ENCODE measurements around the gene ABHD17C.

Gene ABHD17C

GRCh38 chr15:80691575-80691974 is 3.5 kb upstream of the ABHD17C start:
- DNase-seq = no peak

DNA sequence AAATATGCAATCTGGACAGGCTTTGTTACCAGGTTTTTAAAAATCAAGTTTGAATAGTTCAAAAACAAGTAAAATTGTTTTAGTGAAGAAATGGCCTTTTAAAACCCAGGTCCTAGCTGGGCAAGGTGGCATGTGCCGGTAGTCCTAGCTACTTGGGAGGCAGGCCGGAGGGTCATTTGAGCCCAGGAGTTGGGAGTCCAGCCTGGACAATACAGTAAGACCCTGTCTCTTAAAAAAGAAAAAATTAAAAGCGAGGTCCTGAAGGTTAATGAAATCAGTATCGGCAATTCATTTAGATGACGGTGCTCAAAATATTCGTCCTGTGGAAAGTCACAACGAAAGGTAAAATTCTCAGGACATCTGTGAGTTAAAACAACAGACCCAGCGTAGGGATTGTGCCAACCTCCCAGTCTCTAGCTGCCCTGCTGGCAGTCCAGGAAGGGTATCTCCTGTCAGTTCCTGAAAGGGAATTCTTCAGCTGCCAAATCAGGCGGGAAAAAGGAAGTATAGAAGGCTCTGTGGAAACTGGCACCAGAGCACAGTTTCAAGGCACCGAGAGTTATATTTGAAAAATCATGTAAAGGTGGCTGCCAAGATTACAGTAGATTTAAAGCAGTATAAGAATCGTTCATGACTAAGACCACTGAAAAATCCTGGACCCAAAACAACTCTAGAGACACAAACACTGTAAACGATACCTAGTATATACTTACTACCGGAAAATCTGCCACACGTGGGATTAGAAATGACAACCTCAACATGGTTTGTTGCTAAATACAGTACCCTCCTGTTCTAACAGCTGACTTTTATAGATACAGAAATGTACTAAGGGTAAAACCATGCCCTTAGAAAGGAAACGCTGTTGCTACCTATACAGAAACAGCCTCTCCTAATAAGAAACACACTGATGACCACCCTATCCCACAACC is 1.2 kb upstream of the ABHD17C start:
- DNase-seq = peak; percentile 9

DNA sequence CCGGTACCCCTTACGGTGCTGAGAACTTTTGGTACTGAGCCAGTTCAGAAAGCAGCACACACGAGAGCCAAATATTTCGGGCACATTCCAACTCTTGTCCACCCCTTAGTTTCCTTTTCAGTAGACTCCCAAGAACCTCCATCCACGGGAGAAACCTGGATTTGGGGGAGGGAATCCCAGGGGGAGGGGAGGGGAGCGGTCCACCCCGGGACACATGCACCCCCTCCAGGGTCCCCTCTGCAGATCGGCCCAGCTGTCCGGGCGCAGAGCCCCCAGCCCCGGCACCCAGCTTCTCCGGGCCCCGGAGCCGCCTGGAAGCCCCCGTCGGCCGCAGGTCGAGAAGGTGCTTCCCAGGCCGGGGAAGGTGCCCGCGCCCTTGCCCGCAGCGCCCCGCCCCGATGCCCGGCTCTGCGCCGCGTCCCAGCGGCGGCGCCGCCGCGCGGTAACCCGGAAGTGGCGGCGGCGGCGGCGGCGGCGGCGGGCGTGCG is 455 bp upstream of the ABHD17C start:
- DNase-seq = peak; percentile 53

GRCh38 chr15:80695911-80696661 is 976 bp downstream of the ABHD17C start:
- no peak for DNase-seq

DNA sequence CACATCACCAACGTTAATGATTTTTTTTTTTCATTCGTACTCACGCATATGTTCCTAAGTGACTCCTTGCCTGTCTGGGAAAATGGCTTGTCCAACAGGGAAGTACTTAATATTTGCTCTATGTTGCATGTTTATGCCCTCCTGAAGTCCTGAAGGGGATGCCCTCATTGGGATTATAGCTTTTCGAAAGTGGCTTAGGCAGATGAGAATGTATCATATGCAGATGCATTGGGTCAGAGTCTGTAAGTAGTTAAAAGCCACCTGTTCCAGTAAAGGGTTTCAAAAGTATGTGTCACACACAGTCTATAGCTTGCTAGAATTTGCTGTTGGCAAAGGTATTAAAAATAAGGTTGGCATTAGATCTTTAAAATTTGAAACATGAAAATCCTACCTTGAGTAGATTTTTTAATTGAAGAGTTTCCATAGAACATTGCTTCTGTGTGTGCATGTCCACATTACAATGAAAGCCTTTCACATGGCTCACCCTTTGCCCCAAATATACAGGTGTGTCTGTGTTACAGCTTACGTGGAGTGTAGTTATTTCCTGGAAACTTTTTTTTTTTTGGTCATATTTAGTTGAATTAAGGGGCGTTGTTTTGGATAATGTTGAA is 2.1 kb downstream of the ABHD17C start:
- DNase-seq = no peak

DNA sequence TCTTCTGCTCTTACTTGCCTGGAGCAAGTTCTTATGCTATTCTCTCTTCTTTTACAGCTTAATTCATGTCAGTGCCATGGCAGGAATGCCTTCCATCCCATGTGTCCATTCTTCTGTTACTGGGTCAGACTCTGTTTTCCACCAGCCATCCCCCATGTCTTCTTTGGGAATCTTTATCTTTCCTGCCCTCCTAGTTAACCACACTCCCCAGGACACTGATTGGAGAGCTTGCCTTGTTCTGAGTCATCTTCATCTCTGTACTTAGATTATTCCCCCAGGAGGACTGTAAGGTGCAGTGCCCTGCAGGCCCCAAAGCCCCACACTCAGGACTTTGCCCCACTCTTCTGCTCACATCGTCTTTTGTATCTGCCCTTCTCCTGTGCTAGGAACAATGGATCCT is 3.6 kb downstream of the ABHD17C start:
- peak; percentile 35 for DNase-seq

DNA sequence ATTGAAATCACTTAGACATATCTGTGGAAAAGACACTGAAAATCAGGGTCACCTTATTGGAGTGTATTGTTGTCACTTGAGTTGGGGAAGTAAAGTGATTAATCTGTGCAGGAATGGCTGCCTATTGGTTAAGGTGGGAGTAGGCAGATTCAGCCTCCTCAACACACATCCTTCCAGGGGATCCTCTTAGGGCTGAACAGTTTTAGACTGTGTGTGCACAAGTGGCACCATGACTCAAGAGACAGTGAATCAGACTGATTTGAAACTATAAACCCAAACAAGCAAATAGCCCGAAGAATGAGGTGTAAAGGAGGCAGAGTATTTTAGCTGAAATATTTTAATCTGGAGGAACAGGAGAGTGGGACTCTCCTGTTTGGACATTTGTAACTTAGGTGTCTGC is 4.9 kb downstream of the ABHD17C start:
- DNase-seq = no peak

GRCh38 chr15:80701676-80702311 is 6.7 kb downstream of the ABHD17C start:
- DNase-seq = no peak

GRCh38 chr15:80703081-80703480 is 8.0 kb downstream of the ABHD17C start:
- DNase-seq = no peak

DNA sequence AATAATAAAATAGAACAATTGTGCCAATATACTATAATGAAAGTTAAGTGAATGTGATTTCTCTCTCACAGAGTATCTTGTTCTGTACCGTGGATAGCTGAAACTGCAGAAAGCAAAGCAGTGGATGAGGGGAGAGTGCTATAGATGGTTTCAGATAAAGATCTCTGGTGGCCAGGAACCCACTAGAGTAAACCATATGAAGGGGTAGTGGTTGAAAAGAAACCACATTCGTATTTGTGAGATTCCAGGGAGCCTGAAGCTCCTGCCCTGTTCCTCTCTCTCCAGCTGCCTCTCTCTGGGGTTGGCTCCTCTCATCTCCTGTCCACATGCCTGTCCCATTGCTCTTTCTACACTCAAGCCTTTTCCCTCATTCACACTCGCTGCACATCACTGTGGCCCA is 8.9 kb downstream of the ABHD17C start:
- peak; percentile 25 for DNase-seq

DNA sequence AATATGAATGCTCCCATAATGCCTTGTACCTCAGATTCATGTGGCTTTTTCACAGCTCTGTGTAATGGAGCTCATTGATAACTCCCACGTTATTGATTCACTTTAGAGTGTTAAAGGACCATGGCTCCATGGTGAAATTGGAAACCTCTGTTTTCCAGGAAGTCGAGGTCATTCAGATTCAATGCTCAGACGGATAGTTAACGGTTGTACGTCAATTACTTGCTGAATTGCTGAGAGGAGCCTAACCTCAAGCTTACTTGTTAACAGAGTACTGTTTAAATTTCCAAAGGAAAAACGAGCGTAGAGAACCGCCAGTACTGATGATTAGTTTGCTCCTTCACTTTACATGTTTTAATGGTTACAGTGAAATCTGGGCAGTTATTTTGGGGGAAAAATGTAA is 11.1 kb downstream of the ABHD17C start:
- DNase-seq = no peak

GRCh38 chr15:80709542-80709941 is 14.4 kb downstream of the ABHD17C start:
- DNase-seq = no peak

GRCh38 chr15:80710635-80711554 is 15.8 kb downstream of the ABHD17C start:
- DNase-seq = peak; percentile 36

- no peak for DNase-seq
Observed at GRCh38 chr15:80711886-80712285, 16.8 kb downstream of the ABHD17C start.

GRCh38 chr15:80712956-80713355 is 17.8 kb downstream of the ABHD17C start:
- DNase-seq = peak; percentile 29

DNA sequence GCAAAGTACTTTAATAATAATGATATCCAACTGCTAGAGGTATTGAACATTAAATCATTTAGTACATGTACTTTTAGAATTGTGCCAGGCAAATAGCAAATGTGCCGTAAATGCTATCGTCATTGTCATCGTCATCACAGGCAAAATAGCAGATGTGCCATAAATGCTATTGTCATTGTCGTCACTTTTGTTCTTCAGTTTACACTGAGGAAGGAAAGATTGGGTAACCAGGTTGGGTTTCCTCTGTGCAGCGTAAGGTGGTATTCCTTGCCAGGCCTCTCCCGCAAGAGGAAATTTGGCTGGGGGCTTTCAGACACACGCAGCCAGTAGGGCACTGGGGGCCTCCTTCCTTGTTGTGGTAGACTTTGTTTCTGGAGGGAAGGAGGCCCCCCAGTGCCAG is 26.4 kb downstream of the ABHD17C start:
- DNase-seq = no peak

GRCh38 chr15:80722811-80723210 is 27.7 kb downstream of the ABHD17C start:
- no peak for DNase-seq

DNA sequence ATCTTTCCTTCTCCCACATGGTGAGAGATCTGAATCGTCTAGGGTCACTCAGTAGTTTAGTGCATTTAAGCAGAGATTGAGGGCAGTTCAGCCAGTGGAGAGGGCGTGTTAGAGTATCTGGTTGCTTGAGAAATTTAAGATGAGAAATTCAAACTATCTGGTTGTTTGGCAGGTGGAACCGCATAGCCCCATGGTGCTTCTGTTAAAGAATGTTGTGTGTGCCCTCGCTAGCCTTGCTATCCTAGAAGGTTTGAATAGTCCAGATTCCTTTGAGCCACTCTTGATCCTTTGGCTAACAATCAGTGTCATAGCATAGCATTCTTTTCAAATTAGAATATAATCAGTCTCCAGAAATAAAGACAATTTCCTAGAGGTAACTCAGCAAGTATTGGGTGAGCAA is 32.1 kb downstream of the ABHD17C start:
- DNase-seq = peak; percentile 61

DNA sequence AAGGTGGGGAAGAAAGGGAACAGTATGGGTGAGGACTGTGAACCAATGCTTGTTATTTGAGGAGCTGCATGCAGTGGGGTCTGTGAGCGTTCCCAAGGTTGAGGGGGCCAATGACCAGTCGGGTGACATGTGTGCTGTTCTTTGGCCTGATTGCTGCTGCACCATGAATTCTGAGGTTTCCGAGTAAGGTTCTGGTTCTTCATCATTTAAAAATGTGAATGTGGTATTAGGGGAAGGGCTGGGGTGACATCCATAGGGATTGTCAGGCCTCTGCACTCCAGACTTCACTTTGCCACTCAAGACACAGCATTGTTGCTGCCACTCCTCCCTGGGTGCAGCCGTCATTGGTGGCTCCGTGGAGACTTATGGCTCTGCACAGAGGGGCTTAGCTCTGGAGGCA is 32.5 kb downstream of the ABHD17C start:
- DNase-seq = no peak

- DNase-seq = peak; percentile 28
Observed at GRCh38 chr15:80730387-80730786, 35.3 kb downstream of the ABHD17C start.

- DNase-seq = peak; percentile 20
Observed at GRCh38 chr15:80730926-80731325, 35.8 kb downstream of the ABHD17C start.

DNA sequence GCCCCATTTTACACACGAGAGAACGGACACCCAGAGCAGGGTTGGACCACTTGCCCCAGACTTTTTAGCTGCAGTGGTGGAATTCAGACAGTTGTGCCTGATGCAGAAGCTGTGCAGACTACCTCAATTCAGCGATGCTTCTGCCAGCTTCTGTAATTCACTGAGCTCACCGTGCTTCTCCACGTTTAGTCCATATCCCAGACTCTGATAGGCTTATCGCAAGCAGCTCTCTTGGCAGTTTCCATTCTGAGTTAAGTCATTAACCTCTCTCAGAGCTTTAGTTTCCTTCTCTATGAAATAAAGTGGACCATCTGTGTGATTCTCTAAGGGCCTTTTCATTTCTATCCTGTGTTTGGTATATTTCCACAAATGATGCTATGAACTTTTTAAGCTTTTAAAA is 37.1 kb downstream of the ABHD17C start:
- no peak for DNase-seq
